NCI-H2029 treated with DMSO at 0.1 percent for 48 hours (cell line): ENCODE results near the gene MGLL.
A peak's percentile ranks its signal among the peaks of the same experiment; 100 is the strongest.

Experiments used
- DNase-seq: peaks from one replicate; lab custom pipeline; 2025; lab: John Stamatoyannopoulos, UW

MGLL gene

DNA sequence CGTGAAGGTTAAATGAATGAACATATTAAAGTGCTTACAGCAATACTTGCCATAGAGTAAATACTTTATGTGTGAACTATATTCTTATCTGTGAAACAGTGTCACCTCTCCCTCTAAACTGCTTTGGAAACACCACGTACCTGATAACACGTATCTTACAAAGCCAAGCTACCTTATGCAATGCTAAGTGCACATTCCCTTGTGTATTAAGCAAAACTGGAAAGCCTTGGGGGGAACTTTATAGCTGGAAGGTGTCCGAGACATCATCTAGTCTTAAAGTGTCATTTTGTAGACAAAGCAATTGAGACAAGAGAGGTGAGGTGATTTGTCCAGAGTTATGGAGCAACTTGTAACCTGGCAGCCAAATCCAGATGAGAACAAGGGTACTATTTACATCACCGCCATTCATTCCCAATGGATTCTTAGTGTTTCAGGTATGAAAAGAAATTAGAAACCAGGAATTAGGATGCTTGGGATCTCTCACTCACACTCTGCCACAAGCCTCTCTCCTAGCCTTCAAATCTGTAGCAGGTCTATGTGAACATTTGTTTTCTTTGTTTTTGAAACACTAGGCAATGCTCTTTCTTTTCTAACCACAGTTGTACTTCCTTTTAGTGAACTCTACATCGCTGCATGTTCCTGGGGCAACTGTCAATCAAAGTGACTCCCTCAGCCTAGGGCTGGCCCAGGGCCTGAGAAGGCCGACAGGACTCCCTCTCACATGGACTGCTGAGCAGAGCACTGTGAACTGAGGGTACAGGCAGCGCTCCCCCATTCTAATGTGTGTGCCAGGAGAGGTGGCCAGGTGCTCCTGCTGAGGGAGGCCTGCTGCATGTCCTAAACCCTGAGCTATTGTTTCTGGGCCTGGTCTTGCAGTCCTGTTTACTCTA lies 13.9 kb upstream of the MGLL start:
- DNase-seq: no peak

DNA sequence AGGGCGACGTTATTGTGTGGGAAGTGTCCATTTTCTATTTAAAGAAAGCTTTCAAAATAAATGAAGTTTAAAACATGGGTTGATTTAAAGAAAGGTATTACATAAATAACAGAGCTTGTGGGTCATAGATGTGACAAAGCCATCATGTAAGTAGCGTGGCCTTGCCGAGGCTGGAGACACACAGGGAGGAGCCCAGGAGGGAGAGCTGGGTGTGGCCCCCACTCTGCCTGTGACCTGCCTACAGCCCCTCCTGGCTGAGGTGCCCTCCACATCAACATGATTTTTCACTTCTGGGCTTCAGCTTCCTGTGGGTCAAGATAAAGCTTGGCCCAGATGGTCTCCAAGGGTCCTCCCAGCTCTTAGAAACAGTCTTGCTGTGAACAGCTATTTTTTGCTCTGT lies 12.5 kb upstream of the MGLL start:
- DNase-seq: no peak

DNA sequence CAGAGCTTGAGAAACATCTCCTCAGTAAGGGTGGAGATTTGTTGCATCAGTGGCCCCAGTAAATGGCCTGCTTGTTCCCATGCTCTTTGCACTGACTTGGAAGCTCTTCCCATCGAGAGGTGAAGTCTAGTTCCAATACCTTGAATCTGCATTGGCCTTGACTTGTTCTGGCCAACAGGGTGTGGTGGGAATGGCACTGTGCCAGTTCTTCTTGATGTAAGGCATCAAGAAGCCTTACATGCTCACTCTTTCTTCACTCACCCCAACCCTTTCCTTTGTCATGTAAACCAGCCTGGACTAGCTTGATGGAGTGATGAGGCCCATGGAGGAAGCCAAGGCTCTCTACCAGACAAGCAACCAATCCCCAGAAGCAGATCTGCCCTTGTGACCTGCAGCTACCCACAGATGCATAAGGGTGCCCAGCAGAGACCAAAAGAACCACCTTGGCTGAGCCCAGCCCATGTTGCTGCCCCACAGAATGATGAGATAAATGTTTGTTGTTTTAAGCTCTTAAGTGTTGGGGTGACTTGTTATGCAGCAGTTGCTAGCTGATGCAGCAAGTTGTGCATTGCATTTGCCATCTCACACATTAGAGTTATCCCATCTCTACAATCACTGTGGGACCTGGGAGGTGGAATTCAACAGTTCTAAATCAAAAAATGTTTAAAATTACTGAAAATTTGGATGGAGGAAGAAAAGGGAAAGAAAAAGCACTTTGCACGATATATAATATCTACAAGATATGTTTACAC lies 11.1 kb upstream of the MGLL start:
- no peak for DNase-seq

DNA sequence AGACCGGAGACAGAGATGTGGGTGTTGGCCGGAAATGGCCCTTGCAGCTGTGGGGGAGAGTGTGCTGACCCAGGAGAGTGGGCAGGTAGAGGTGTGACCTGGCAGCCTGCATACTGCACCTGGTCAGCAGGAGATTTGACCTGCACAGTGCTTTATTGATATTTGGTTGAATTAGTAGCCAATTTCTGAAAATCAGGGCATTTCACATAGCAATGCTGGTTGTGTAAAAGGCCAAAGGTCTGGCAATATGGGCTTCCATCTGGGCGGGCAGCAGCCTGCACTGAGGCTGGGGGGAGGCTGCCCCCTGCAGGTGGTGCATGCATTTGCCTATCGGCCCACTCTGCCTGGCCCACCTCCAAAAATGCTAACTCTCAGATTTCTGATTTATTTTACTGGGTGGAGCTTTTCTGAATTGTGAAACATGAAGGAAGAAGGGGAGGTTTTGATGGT lies 9.4 kb upstream of the MGLL start:
- DNase-seq: peak; percentile 35

DNA sequence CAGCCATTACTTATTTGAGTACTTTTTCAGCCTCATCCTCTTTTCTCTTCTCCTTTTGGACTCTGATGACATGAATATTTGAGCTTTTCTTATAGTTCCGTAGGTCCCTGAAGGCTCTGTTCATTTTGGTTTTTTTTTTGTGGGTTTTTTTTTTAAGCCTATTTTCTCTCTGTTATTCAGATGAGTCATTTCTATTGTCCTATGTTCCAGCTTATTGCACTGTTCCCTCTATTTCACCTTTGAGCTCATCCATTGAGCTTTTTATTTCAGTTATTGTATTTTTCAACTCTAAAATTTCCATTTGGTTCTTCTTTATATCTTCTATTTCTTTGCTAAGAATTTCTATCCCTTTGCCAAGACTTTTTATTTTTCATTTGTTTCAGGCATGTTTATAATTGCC lies 7.2 kb upstream of the MGLL start:
- no peak for DNase-seq

DNA sequence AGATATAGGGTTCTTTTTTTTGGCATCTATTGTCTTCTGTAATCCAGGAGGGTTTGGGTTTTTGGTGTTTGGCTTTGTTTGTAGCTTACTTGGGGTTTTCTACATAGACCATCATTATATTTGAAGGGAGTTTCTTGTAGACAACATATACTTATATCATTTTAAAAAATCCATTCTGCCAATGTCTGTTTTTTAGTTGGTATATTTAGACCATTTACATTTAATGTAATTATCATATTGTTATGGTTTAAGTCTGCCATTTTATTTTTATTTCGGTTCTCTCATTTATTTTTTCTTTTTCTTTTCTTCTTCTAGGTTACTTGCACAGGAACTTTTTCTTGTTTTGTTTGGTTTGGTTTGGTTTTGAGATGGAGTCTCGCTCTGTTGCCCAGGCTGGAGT lies 5.5 kb upstream of the MGLL start:
- DNase-seq: no peak

DNA sequence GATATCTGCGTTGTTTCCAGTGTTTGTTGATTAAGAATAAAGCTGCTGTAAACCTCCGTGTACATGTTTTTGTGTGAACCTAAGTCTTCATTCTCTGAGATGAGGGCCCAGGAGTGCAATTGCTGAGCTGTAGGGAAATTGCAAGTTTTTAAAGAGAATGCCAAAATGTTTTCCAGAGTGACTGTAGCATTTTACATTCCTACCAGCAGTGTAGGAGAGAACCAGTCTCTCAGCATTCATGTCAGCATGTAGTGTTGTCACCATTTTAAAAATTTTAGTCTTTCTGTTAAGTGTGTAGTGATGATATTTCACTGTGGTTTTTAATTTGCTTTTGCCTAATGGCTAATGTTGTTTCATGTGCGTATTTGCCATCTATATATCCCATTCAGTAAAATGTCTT lies 3.4 kb upstream of the MGLL start:
- no peak for DNase-seq

DNA sequence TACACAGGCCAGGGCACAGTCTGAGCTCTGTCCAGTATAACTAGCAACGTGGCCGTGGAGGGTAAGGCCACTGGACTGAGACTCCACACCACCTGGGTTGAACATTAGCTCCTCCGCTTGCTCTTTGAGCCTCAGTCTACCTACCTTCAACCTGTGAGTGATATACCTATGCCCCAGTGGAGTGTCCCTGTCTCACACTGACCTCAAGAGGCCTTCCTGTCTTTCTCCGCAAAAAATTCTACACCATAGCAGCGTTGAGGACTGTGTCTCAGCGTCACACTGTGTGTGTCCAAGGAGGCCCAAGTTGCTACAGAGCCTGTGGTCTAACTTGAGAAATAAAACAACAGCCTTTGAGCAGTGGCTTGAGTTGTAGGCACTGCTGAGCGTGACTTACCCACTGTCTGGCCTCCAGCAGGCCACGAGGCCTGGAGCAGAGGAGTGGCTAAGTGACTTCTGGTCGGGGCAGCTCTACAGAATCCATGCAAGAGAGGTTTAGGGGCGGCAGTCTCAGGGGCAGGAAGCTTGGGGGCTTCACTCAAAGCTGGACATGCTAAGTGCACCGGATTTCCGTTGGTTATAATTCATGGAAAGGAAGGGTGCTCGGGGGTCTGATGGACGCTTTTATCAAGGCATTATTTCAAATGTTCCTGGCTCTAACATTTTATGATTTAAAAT lies 2.0 kb upstream of the MGLL start:
- DNase-seq: no peak

DNA sequence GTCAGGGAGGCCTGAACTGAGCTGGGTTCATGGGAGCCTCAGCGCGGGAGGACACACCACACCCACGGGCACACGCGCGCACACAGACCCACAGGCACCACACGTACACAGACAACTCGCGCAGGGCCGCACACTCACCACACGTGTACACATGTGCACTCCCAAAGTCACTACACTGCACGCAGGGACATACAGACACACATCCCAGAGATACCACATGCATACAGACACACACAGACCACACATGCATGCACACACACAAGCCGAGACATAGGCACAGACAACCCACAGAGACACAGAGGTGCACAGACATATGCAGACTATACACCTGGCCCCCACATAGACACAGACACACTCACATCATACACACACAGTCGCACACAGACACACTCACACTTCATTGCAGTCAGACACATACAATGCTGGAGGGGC lies 1.1 kb upstream of the MGLL start:
- DNase-seq: no peak

DNA sequence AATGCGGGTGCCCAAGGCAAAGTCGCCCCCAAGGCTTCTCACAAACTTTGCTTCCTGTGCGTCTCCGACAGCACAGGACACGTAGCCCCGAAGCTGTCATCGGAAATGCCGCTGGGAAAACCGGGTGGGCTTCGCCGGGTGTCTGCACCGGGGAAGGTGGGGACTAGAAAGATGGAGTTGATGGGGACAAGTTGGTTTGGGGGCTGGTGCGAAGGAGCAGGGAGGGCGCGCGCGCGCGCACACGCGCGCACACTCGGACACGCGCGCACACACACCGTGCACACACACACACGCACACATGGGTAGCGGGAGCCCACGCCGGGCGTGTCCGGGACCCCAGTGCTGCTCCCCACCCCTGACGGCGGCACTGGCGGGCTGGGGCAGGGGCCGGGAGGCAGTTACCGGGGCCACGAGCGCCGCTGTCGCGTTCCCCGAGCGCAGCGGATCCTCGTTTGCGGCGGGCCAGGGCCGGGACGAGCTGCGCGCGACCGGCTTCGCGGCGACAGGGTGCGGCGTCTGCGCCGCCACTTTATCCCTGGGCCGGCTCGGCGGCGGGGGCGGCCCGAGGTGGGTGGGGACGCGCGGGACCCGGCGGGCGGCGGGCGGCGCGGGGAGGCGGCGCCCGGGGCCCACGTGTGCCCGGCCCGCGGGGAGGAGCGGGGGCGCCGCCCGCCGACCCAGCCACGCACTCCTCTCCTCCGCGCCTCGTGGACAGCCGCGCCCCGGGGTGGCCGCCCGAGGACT lies 539 bp upstream of the MGLL start:
- DNase-seq: no peak

DNA sequence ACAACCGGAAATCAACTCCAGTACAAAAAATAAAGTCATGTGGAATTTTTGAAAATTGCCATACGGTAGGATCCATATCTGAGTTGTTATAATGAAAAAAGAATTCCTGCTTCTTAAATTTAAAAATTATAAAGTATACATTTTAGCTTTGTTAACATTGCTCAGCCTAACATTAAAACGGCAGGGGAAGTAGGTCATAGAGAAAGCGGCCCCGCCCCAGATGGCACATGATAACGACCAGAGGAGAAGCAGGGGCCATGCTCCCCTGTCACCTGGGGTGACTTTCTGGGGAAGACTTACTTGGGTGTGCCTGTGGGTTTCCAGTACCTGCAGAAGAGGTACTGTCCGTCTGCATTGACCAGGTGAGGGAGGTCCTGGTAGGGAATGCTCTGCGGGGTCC lies 921 bp downstream of the MGLL start:
- peak; percentile 73 for DNase-seq

DNA sequence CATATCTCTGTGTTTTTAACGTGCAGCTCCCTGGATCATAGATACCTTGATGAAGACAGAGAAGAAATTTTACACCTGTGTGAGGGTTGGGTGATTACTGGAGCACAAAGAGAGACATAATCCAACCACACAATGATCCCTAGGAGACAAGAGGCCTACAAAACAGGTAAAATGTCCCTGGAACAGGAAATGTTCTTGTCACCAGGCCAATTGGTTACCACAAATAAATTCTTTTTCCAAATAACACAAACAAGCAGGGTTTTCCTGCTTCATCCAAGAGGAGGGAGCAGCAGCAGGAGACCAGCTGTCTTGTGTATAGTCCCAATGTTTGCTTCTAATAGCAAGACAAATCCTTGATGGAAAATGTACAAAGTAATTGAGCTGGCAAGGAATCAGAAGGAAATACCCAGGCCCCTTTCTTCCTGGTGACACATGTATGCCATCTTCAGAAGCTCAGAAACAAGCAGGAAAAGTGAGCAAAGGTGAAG lies 1.4 kb downstream of the MGLL start:
- peak; percentile 98 for DNase-seq

DNA sequence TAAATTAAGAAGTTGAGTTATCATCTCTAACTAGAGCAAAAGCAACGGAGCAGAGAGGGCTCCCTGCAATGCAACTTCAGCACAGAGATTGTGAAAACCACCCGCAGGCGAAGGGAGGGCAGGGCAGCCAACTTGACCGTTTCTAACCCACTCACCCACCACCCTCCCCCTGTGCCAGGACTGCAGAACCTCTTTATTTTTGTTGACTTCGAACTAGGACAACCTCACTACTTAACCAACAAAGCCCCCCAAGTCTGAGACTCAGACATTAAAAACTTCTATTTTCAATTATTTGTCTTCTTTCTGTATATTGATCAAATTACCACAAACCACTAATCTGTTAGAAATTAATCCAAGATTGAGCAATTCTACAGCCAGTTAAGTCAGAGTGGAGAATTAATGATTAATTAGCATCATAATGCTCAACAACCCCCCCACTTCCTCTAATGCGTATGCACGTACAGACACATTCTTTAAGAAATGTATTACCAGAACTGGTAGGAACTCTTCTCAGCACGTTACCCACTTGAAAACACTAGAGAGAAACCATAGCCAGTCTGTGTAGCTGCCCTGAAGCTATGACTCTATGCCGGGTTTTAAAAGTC lies 2.0 kb downstream of the MGLL start:
- peak; percentile 22 for DNase-seq

DNA sequence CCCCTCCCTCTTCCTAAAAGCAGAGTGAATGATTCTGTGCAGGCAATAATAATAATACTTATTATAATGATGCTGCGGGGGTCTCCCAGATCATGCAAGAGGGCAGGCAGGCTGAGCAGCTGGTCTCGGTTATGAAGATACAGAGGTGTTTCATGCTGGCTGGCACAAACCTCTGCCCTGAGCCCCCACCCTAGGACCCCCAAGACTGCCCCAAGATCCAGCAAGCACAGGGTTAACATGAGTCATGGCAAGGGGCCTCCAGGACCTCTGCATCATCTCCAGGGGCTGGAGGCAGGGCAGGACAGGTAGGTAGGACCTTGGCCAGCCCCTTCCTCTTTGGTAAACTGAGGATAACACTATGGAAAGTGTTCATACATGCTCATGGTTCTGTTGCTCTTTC lies 2.7 kb downstream of the MGLL start:
- DNase-seq: no peak

DNA sequence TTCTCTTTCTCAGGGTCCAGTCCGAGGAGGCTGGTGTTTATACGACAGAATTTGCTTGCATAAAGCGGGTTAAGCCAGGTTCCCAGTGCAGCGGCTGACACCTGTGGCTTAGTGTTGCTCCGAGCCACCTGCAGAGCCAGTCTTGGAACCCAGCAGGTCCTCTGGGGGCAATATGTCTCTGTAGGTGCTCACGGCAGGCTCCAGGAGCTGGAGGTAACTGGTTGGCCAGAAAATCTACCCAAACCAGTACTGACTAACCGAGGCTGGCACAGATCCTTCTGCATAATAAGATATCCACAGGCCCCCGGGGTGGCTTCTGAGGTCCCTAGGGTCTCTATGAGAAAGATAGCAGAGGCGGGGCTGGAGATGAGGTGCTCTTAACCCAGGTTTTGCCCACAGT lies 3.2 kb downstream of the MGLL start:
- DNase-seq: peak; percentile 52

DNA sequence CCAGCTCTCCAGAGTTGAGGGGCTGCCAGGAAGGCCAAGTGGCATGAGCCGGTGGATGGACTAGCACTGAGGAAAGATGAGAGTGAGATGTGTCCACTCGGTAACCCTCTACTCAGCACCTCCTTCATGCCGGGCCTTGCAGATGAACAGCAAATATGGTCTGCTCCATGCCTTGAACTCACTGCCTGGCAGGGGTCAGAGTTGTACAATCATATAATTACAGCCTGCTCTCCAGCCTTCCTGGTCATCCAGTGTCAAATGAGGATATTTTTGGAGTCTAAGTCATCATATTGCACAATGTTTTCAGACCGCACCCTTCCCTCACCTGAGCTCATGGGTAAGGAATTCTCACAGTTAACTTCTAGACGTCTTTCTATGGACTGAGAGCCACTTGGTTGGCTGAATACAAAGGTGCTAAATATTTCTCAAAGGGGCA lies 4.9 kb downstream of the MGLL start:
- DNase-seq: no peak

DNA sequence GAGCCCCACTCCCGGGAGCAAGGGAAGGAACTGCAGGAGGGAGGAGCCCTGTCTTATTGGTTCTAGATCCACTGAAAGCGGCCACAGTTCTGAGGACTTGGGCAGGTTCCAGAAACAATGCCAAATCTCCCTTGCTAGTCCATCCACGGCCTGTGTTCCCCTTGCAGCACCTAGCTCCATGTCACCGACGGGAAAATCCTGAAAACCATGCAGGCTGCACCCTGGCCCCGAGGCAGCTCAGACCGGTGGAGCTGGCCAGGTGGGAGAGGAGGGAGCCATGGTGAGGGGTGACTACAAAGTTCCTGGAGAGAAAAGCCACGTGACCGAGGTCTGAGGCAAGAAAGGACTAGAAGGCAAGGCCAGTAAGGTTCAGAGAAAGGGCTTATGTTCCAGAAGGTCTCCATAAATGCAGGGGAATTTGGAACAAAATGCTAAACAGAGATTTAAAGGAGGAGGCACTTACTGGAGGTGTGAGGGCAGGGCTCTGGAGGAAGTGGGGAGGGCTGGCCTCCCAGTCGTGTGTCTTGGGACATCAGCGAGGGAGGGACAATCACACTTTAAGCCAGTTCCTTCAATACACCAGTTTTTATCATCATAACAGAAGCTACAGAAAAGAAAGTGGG lies 5.4 kb downstream of the MGLL start:
- DNase-seq: no peak

DNA sequence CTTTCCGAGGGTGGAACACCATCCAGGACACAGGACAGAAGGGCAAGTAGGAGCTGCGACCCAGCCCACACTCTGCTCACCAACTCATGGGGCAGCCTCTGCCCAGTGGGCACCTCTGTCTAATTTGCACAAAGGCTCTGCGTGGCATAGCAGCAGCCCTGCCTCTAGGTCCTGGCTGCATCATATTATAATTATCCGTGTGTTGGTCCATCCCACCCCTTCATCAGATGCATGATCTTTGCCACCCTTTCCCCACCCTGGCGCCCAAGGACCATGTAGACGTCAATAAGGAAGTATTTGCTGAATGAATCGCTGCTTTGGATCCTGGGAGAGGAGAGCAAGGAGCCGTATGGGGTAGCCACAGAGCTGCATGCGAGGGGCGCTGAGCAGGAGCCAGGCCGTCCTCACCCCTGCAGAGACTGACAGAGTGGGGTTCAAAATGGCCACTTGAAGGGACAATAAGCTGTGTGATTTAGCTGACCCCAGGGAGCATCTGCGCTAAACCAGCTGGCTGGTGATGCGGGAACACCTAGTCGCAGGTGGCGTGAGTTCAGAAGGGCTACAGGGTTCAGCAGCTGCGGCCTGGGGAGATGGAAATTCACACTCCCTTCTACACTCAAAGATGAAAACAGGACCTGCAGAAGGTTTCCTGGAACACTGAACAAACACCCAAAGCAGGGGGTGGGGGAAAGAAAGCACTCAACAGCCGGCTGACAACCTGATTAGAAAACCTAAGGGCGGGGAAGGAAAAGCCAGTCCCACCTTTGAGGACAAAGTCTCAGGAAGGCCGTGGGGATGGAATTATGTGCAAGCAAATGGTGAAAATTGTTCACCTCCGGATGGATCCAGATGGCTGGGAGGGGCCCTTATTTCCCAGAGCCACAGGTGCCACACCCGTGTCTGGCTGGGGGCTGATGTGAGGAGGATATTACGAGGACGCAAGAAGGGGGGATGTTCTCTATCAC lies 6.4 kb downstream of the MGLL start:
- DNase-seq: peak; percentile 50

DNA sequence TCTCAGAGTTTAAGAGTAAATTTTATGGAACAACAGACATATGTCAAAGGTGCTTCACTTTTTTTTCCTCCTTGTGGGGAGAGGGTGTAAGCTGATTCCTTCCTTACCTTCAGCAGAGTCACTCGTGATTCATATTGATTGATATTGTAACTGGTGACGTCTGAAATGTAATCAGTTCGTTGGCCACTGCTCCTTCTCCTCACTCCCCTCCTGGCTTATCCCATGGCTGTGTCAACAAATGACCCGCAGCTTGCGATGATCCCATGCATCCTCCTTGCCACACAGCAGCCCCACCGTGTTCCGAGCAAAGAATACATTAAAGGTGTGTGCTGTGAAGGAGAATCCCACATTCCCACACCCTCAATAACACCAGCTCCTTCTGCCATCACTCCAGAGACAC lies 7.3 kb downstream of the MGLL start:
- DNase-seq: no peak

DNA sequence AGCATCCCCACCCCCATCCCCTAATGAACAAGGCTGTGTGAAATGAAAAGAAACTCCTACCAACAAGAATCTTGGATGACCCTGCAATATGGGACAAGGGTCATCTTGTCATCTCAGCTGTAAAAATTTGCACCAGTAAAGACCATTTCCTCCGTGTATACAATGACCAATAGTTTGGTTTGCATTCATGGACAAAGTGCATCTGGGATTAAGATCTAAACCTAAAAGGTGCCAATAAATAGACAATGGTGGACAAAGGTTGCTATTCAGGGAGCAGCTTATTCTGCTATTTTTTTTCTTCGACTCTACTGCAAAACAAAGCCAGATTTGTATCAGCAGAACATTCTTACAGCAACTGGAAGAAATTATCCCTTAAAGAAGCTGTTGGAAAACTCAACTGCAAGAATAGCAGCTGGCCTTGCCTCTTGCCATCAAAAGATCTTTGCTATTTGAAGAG lies 8.0 kb downstream of the MGLL start:
- DNase-seq: no peak
